Measurements from ENCODE around the gene EXO1.
"Not testable (repeated sequence)": the region's sequence is repeated elsewhere in the genome, so short reads cannot be mapped to it uniquely, and the experiment has no call there.

Gene EXO1

GRCh38 chr1:241847796-241848685 lies at the start of gene EXO1:
EXO1 (plus strand) TSS chr1:241848204; CDS start chr1:241850426, 2,222 bp downstream.
- DNase-seq (ENCODE audit: low read depth, low spot score), result peak; percentile 84

DNA sequence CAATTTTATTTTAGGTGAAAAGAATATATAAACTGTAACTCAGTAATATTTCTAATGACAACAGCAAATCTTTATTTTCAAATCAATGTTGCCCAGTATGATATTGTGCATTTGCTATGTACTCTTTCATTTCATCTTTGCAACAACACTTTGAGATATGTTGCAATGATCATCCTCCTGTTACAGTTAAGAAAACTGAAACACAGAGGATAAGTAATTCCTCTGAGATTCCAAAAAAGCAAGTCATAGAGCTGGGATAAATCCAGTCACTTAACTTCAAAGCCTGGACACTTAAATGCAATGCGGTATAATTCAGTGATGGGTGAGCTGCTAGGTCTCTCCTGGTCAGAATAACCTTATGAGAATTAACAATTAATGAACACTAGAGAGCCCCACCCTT lies 48.6 kb upstream of the EXO1 start:
- no peak for DNase-seq (ENCODE audit: low read depth, low spot score)

DNA sequence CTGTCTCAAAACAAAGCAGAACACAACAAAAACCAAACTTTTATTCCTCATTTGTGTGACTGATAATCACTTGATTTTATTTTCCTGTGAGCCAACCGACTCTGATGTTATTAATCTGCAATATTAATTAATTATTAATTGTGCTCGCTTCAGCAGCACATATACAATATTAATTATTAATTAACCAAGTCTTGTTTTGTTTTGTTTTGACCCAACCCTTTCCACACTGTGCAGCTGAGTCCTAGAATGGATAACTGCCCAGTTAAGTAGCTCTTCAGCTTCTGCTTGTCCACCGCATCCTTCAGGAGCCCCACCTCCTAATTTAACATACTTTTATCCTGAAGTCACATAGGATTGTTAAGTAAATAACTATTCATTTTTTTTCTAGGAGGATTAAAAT lies 47.4 kb upstream of the EXO1 start:
- no peak for DNase-seq (ENCODE audit: low read depth, low spot score)

DNA sequence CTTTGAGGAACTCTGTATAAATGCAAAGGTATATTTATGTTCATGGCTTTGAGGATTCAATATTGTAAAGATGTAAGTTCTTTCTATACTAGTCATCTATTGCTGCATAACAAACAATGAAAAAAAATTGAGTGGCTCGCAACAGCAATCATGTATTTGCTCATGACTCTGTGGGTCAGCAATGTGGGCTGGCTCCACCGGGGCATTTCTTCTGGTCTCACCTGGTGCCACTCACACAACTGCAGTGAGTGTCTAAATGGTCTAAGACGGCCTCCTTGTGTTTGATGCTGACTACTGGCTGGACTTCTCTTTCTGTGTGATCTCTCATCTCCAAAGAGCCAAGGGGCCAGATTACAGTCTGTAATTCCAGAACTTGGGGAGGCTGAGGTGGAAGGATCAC lies 45.1 kb upstream of the EXO1 start:
- no peak for DNase-seq (ENCODE audit: low read depth, low spot score)

- not testable (repeated sequence) for DNase-seq (ENCODE audit: low read depth, low spot score)
Observed at GRCh38 chr1:241804706-241805105, 43.3 kb upstream of the EXO1 start.

GRCh38 chr1:241808265-241808664 lies 39.7 kb upstream of the EXO1 start:
- DNase-seq (ENCODE audit: low read depth, low spot score), result no peak

DNA sequence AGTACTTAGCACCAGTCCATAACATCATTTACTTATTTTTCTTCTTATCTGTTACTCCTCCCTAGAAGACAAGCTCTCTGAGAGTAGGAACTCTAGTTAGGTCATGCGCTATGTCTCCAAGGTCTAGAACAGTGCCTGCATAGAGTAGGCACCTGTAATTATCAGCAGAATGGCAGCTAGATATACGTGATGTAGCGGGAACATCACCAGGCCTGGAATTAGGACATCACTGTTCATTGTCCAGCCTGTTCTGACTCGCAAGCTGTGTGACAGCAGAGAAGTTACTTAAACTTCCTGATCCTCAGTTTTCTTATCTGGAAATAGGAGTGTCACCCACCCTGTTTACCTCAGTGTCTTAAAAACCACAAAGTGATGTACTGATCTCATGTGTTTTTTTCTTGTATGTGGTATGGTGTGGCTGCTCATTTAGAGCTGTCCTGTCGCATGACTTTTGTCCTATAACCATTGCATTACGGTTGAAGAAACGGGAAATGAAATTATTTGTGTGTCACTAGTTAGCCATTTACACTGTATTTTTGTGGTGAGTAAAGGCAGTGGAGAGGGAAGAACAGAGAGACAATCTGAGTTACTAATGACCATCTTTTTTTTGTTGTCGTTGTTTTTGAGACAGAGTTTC lies 37.1 kb upstream of the EXO1 start:
- DNase-seq (ENCODE audit: low read depth, low spot score), result no peak

DNA sequence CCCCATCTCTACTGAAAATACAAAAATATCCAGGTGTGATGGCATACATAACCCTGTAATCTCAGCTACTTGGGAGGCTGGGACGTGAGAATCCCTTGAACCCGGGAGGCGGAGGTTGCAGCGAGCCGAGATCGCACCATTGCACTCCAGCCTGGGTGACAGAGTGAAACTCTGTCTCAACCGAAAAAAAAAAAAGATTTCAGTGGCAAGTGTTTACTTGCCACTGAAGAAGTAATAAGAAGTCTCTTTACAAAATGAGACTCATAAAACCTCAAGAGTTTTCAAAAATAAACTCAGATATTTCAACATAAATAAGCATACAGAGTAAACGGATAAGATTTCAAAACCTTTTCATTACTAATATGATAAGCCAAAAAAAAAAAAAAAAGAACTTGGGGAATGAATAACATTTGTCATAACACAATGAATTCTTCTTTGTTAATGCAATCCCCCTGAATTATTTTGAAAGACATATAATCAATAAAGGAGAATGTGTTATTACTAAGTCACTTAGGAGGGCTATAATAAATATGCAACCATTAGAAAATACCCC lies 34.2 kb upstream of the EXO1 start:
- no peak for DNase-seq (ENCODE audit: low read depth, low spot score)

GRCh38 chr1:241816008-241816407 lies 32.0 kb upstream of the EXO1 start:
- DNase-seq (ENCODE audit: low read depth, low spot score), result no peak

- no peak for DNase-seq (ENCODE audit: low read depth, low spot score)
Observed at GRCh38 chr1:241817331-241817792, 30.6 kb upstream of the EXO1 start.

DNA sequence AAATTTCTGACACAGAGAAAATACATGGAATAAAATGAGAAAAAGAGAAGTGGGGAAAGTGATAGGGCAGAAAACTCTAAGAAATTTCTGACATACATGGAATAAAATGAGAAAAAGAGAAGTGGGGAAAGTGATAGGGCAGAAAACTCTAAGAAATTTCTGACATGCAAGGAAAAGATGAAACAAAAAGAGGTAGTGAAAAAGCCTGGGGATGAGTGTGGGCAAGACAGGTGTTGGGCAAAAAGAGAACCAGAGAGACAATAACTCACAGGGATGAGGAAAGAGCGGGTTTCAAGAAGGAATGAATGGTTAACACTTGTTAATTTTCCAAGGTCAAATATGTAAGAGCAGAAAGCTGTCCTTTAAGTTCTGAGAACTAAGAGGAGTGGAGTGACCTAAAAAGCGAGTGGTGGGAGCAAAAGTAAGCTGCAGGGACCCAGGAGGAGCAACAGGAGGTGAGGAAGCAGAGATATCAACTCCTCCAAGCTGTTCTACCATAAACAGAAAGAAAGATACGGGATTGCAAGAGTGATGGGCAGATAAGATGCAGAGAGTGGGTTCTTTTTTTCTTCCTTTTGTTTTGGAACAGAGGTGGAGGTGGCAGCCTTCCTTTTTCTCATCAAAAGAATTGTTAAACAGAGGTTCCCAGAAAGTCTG lies 29.9 kb upstream of the EXO1 start:
- DNase-seq (ENCODE audit: low read depth, low spot score), result no peak

GRCh38 chr1:241819340-241819866 lies 28.6 kb upstream of the EXO1 start:
- no peak for DNase-seq (ENCODE audit: low read depth, low spot score)

DNA sequence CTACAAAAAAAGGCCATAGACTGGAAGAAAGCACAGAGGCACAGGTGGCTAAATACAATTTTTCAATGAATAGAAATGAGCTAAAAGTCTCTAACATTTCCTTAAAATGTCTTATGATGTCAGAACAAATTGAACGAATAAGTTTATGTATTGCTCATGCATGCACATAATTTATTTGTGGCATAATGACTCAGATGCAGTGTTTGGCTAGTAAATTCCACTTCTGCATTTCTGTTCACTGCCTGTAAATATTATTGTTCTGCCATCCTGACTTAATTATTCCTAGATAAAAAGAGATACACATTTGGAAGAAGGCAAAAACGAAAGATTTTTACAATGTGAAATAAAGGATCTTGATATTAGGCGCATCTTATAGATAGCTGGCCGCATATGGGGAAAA lies 26.6 kb upstream of the EXO1 start:
- DNase-seq (ENCODE audit: low read depth, low spot score), result no peak

GRCh38 chr1:241822846-241823245 lies 25.2 kb upstream of the EXO1 start:
- no peak for DNase-seq (ENCODE audit: low read depth, low spot score)

DNA sequence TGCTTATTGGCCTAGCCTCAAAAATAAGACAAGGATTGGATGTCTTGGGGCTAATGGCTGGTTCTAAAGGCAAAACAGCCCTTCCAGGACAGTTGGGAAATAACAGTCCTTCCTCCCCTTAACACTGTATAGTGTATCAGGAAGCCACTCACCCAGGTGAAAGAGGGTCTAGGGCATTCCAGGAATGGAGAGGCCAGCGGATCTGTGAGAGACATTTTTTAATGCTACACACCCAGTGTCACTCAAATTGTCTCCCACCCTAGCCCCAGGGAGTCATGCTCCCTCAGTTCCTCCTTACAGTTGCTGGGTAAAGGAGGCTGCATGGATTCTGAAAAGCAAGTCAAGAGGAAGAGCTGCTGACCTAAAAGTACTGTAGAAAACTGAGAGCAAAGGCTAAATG lies 24.1 kb upstream of the EXO1 start:
- DNase-seq (ENCODE audit: low read depth, low spot score), result no peak

GRCh38 chr1:241825581-241825980 lies 22.4 kb upstream of the EXO1 start:
- DNase-seq (ENCODE audit: low read depth, low spot score), result no peak

GRCh38 chr1:241826613-241827012 lies 21.4 kb upstream of the EXO1 start:
- DNase-seq (ENCODE audit: low read depth, low spot score), result not testable (repeated sequence)

- no peak for DNase-seq (ENCODE audit: low read depth, low spot score)
Observed at GRCh38 chr1:241827264-241827663, 20.7 kb upstream of the EXO1 start.

DNA sequence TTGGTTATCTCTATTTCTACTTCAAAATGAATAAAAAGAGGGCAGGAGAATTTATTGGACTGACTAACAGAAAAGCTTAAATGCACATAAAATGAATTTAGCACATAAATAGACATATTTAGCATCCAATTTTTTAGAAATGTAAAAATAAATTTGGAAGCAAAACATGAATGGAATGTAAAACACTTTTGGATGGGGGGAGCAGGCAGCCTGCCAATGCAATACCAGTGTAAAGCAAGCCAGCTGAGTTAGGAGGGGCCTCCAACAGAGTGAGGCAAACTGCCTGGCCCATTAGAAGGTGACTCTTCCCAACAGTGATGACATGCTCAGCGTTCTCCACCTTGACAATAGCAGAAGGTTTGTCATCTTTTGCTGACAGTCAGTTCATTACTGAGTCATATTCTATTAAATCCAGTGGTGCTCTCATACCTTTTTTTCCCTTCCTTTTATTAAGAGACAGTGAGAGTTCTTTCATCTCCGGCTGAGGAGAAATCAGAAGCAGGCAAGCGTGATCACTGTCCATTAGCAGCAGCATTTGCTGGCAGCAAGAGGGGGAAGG lies 19.5 kb upstream of the EXO1 start:
- DNase-seq (ENCODE audit: low read depth, low spot score), result no peak

DNA sequence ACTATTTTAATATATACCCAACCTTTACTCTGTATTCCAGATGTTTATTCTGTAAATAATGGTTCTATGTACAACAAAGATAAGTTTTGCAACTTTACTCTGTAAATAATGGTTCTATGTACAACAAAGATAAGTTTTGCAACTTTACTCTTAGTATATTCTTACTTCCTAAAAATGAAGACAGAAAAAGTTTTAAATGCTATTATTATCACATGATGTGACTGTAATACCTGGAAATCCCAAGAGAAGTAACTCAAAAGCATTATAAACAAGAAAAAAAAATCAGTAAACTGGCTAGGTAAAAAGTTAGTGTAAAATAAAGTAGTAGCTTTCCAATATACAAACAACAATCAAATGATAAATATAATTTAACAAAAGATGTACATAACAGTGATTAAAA lies 18.5 kb upstream of the EXO1 start:
- no peak for DNase-seq (ENCODE audit: low read depth, low spot score)

DNA sequence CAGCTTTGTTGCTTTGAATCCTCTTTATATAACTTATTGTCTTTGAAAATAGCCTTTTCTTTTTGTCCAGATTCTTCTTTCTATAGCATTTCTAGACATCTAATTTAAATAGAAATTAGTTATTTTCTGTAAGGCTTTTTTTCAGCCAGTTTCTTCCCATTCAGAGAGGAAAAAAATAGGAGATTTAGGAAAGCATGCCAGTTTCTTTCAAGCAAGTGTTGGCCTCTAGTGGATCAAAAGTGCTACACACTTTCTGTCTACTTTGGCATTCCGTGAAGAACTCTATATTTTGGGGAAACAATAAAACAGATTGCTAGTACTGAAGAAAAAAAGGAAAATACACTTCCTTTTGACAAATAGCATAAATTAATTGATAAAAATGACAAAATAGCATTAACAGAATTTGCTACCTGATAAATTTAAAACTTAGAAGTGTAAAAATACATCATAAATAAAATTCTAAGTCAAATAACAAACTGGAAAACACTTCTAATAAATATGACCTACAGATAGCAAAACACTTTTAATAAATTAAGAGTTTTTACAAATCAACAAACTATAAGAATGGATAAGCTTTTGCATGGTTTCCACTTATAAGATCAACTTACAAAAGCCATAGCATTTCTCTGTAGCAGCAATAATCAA lies 13.1 kb upstream of the EXO1 start:
- DNase-seq (ENCODE audit: low read depth, low spot score), result no peak
